Head of caudate nucleus (tissue), 42 donors: Measurements from ENCODE around the gene GLUD1.
A peak's percentile ranks its signal among the peaks of the same experiment; 100 is the strongest.
"Not testable (repeated sequence)": the region's sequence is repeated elsewhere in the genome, so short reads cannot be mapped to it uniquely, and the experiment has no call there.

Experiments
- DNase-seq, 42 donors: peaks; one replicate each; pipeline versions ENCODE4 v3.0.0 to v3.0.0-alpha.2; 2020 to 2021; ENCODE audit warnings: mixed read lengths in 7 of 42
- intact Hi-C: fragments of 100-400 bp; cut with DNase I; formaldehyde crosslinking; loops from one replicate; pipeline ENCODE4 v1.15.0; 2022

Gene GLUD1

GRCh38 chr10:87094373-87095235 lies at the start of gene GLUD1, which contains the start of gene SHLD2:
Gene GLUD1, minus strand, starts transcription at chr10:87094843. Its CDS starts 74 bp downstream, at chr10:87094769.
Gene SHLD2, plus strand, starts transcription at chr10:87095206. Its CDS starts 56,149 bp downstream, at chr10:87151355.
- intact Hi-C loops = loop anchor here (5.0 to 10.0 kb wide), 2 partner anchors 42 to 160 kb away; no protein-coding TSS in a partner anchor
- DNase-seq = peak; percentile 65 to 95 (median 89)

GRCh38 chr10:87143109-87143418 lies 48.4 kb upstream of the GLUD1 start:
- intact Hi-C loops, DNase-seq: not testable (repeated sequence)

DNA sequence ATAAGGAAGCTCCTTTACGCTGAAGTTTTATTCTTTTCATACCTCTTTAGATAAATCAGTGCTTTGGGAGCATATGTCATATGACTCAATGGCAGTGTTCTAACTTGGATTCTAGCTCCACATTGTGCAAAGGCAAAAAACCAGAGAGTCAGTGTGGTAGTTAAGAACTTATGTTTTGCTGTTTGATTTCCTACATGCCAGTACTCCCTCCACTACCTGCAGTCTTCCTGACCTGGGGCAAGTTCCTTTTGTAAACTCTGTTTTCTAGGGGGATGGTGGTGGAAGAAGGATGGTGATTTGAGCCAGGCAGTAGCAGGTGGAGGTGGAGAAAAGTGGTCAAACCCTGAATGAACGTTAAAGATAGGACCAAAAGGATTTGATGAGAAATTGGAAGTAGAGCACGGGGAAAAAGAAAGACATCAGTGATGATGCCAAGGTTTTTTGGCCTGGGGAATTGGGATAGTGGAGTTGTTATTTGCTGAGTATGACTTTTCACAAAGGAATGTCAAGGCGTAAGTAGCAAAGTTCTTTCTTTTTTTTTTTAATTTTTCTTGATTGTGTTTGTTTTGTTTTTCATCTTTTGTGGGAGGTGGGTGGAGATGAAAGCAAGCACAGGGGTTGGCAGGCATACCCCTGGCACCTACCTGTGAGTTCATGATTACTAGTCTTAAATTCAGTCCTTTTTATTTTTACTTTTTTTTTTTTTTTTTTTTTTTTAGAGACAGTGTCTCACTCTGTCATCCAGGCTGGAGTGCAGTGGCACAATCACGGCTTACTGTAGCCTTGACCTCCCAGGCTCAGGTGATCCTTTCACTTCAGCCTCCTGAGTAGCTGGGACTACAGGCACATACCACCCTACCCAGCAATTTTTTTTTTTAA lies 47.8 kb upstream of the GLUD1 start:
- intact Hi-C loops, DNase-seq: not testable (repeated sequence)

DNA sequence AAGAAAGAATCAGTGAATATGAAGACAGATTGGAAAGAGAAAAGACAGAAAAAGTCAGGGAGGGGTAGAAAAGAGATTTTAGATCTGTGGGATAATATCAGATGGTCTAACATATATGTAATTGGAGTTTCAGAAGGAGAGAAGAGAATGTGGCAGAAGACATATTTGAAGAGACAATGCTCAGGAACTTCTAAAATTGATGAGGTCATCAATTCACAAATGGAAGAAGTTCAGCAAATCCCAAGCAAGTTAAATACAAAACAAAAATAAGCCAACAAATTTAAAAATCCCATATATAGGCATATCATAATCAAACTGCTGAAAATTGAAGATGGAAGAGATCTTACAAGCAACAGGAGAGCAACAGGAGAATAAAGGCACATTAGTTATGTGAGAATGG lies 42.8 kb upstream of the GLUD1 start:
- DNase-seq, intact Hi-C loops: not testable (repeated sequence)

- DNase-seq, intact Hi-C loops: not testable (repeated sequence)
These were observed 39.8 kb upstream of the GLUD1 start for GRCh38 chr10:87134440-87134839.

DNA sequence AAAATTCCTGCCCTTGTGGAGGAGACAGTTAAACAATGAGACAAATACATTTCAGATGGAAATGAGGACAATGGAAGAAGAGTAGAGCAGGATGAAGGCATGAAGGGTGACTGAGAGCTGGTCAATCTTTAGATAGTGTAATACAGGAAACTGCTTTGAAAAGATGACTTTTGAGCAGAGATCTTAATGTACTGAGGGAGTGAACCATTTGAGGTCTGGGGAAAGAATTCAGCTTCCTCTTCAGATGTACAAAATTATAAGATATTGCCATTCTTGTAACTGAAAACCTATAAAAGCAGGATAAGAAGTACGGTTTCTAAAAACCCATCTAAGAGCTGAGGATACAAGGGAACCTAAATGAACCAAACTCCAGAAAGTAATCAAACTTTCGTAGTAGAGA lies 39.3 kb upstream of the GLUD1 start:
- intact Hi-C loops, DNase-seq: not testable (repeated sequence)

GRCh38 chr10:87132176-87132575 lies 37.5 kb upstream of the GLUD1 start:
- not testable (repeated sequence) for DNase-seq

GRCh38 chr10:87127607-87128156 lies 33.0 kb upstream of the GLUD1 start:
- DNase-seq, intact Hi-C loops: not testable (repeated sequence)

More at GRCh38 chr10:87132176-87132575, 37.5 kb upstream of the GLUD1 start:
- intact Hi-C loops = not testable (repeated sequence)

- DNase-seq, intact Hi-C loops: not testable (repeated sequence)
These were observed 32.4 kb upstream of the GLUD1 start for GRCh38 chr10:87127048-87127447.

GRCh38 chr10:87123351-87123750 lies 28.7 kb upstream of the GLUD1 start:
- intact Hi-C loops, DNase-seq: not testable (repeated sequence)

DNA sequence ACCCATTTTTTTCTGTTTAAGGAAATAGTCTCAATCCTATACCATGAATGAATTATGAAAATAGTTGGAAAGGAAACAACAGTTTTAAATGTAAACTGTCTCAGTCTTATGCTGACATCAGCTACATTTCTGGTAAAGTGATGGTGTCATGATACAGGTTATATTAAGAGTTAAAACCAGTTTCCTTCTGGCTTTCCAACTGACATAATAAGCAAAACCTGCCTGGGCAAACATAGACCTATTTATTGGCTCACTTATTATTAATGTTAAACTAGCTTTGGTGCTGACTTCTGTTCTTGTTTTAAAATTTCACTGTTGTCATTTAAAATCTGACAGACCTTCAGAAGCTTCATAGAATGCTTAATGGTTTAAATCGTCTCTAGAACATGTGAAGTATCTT lies 24.4 kb upstream of the GLUD1 start:
- intact Hi-C loops, DNase-seq: not testable (repeated sequence)

- intact Hi-C loops = not testable (repeated sequence)
These were observed 23.5 kb upstream of the GLUD1 start for GRCh38 chr10:87118122-87118521.

DNA sequence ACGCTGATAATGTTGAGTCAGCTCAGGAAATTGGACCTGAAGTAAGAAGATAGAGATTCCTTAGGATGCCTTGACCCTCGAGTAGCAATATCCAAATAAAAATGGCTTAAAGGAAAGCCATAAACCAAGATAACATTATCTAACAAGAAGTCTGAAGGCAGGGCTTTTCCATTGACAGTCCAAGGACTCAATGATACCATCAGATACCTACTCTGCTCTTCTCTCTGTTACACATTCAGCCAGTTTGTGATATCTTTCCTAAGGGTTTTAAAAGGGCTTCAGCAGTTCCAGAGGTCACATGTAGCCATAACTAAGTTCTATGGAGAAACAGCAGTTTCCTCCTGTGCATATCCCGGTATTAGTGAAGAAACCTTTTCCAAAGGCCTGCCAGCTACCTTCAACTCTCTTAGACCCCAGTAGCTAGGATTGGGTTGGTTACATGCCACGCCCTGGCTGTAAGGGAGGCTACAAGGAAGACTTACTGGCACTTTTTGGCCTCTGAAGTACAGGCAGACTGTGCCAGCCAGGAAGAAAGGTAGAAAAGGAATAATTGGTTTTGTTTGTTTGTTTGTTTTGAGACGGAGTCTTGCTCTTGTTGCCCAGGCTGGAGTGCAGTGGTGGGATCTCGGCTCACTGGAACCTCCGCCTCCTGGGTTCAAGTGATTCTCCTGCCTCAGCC lies 10.9 kb upstream of the GLUD1 start:
- intact Hi-C loops = no loop called here

More at GRCh38 chr10:87118122-87118521, 23.5 kb upstream of the GLUD1 start:
- DNase-seq = not testable (repeated sequence)

GRCh38 chr10:87104727-87105126 lies 10.1 kb upstream of the GLUD1 start:
- DNase-seq, intact Hi-C loops: not testable (repeated sequence)

More for the DNA sequence above, 10.9 kb upstream of the GLUD1 start:
- no peak for DNase-seq

DNA sequence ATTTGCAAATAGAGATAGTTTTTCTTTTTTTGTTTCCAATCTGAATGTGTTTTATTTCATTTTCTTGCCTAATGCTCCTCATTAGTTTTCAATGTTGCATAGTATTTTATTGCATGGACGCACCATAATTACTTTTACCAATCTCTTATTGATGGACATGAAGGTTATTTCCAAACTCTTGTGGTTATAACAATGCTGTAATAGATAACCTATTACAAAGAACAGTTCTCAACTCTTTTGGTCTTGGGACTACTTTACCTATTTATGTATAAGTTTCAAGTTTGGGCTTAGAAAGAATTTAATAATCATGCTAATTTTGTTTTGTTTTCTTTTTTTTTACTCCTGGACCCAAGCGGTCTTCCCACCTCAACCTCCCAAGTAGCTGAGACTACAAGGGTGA lies 7.4 kb upstream of the GLUD1 start:
- intact Hi-C loops = no loop called here

GRCh38 chr10:87095236-87095945 lies 748 bp upstream of the GLUD1 start:
- intact Hi-C loops = loop anchor here (10.0 kb wide), 1 partner anchor 161 kb away; no protein-coding TSS in a partner anchor
- DNase-seq = peak; percentile 37 to 88 (median 73)

More for the DNA sequence above, 7.4 kb upstream of the GLUD1 start:
- no peak for DNase-seq

DNA sequence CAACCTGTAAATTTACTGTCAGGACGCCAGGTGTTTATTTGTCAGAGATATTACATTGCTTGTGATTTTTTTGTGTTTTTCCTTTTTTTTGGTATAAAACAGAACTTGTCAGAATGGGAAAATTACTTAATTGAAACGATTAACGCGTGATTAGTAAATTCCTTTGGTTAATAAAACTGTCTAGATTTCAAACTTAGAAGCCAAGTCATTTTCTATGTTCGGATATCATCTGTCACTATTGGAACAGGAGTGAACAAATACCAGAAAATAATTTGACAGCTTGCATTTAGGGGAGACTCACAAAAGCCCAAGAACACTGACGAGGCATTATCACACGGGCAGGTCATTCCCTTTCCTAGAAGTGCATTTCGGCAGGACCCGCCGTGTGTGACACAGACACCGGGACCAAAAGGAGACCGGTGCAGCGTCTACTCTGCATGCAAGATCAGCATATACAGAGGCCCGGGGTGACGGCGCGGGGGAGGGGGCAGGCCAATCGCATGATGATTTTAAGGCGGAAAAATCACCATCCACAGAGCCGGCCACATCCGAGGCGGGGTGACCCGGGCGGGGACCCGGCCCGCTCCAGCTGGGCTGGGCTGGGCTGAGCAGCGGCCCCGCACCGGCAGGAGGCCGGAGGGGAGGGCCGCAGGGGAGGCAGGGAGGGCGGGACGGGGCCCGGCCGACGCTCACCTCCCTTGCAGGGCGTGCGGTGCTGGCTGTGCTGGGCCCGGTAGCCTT lies 841 bp downstream of the GLUD1 start:
- DNase-seq = peak; percentile 25 to 83 (median 60)
- intact Hi-C loops = loop anchor here (5.0 to 10.0 kb wide), 2 partner anchors 42 to 159 kb away; no protein-coding TSS in a partner anchor
